ENCODE measurements around the gene PCCA.
"Not testable (repeated sequence)": the region's sequence is repeated elsewhere in the genome, so short reads cannot be mapped to it uniquely, and the experiment has no call there.

The PCCA gene

DNA sequence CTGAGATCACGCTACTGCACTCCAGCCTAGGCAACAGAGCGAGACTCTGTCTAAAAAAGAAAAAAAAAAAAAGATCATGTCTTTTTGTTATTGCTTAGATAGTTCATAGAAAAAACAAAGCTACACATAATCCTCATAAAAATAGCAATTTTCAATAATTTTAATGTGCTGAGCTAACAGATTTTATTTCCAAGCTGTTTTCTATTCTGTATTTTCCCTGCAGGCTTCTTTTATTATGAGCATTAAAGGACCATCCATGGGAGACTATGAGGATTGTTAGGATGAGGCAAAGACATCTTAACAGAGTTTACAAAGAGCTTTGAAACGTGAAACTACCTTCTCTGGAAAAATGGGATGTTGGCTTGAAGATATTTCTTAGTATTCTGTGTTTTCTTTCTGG, 71.6 kb downstream of the PCCA start:
- DNase-seq = no peak
- H3K4me1 Mint-ChIP-seq = peaks cover 6% of the 10 kb centered on the region
- H3K27me3 Mint-ChIP-seq (ENCODE audit: low read depth, poor library complexity) = no peaks in the 10 kb centered on the region
- peaks cover 7% of the 10 kb centered on the region for H3K9me3 Mint-ChIP-seq
- peaks cover 43% of the 10 kb centered on the region for H3K36me3 Mint-ChIP-seq (ENCODE audit: low read depth)
- TF ChIP-seq, protein P1, sequence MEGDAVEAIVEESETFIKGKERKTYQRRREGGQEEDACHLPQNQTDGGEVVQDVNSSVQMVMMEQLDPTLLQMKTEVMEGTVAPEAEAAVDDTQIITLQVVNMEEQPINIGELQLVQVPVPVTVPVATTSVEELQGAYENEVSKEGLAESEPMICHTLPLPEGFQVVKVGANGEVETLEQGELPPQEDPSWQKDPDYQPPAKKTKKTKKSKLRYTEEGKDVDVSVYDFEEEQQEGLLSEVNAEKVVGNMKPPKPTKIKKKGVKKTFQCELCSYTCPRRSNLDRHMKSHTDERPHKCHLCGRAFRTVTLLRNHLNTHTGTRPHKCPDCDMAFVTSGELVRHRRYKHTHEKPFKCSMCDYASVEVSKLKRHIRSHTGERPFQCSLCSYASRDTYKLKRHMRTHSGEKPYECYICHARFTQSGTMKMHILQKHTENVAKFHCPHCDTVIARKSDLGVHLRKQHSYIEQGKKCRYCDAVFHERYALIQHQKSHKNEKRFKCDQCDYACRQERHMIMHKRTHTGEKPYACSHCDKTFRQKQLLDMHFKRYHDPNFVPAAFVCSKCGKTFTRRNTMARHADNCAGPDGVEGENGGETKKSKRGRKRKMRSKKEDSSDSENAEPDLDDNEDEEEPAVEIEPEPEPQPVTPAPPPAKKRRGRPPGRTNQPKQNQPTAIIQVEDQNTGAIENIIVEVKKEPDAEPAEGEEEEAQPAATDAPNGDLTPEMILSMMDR (IDR thresholded peaks at IDR 0.05) = no peak
- peak overlapping the region; percentile 47 for H3K27ac Mint-ChIP-seq
- H3K4me3 Mint-ChIP-seq = no peak overlapping the region

DNA sequence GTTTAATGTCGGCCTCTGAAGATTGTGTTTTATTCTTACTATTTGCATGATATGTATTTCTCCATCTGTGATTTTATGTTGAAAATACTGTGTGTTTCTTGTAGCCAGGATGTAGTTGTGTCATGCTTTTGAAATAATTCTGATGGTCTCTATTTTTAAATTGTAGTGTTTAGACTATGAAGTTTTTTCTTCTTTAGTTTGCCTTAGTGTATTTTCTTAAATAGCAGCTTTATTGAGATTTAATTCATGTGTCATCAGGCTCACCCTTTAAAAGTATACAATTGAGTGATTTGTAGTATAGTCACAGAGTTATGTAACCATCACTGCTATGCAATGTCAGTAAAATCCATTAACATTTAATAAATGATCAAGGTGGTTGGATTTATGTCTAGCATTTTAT, 74.5 kb downstream of the PCCA start:
- TF ChIP-seq, protein P1 (IDR thresholded peaks at IDR 0.05) = no peak
- H3K4me3 Mint-ChIP-seq = no peak overlapping the region
- peaks cover 6% of the 10 kb centered on the region for H3K4me1 Mint-ChIP-seq
- peaks cover 7% of the 10 kb centered on the region for H3K9me3 Mint-ChIP-seq
- H3K27ac Mint-ChIP-seq = no peak overlapping the region
- no peaks in the 10 kb centered on the region for H3K27me3 Mint-ChIP-seq (ENCODE audit: low read depth, poor library complexity)
- peaks cover 57% of the 10 kb centered on the region for H3K36me3 Mint-ChIP-seq (ENCODE audit: low read depth)
- no peak for DNase-seq

DNA sequence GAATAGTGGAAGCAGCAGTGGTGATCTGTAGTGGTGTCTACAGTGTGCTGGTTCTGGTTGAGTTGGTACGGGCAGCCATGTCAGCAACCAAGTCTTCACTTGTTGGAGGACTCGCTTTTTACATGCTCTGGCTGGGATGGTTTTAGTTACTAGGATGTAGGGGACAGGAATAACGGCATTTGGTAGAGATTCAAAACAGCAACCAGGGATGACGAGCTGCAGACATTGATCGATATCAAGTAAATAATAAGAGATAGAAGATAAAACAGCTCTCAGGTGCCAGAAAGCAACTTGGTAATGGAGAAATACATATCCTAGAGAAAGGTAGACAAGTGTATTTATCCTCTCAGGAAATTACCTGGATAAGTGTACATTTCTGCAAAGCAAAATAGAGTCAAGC, 84.3 kb downstream of the PCCA start:
- Mint-ChIP-seq H3K36me3 (ENCODE audit: low read depth) (peaks cover 31% of the 10 kb centered on the region), H3K27me3 (ENCODE audit: low read depth, poor library complexity) (peaks cover 3% of the 10 kb centered on the region), H3K9me3 (peaks cover 16% of the 10 kb centered on the region), H3K4me1 (no peaks in the 10 kb centered on the region), H3K4me3 (no peak overlapping the region), H3K27ac (peak overlapping the region; percentile 18)
- DNase-seq = no peak
- TF ChIP-seq, protein P1 (IDR thresholded peaks at IDR 0.05) = no peak

DNA sequence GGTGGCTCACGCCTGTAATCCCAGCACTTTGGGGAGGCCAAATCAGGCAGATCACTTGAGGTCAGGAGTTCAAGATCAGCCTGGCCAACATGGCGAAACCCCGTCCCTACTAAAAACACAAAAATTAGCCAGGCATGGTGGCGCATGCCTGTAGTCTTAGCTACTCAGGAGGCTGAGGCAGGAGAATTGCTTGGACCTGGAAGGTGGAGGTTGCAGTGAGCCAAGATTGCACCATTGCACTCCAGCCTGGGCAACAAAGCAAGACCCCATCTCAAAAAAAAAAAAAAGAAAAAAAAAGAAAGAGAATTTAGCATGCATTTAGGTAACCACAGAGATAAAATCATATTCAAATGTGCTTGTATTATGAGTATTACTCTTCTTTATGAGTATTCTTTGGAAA, 85.6 kb downstream of the PCCA start:
- not testable (repeated sequence) for H3K27me3 Mint-ChIP-seq (ENCODE audit: low read depth, poor library complexity); DNase-seq; H3K4me3 Mint-ChIP-seq; H3K4me1 Mint-ChIP-seq; H3K27ac Mint-ChIP-seq
- Mint-ChIP-seq H3K9me3 (peaks cover 16% of the 10 kb centered on the region), H3K36me3 (ENCODE audit: low read depth) (peaks cover 32% of the 10 kb centered on the region)

DNA sequence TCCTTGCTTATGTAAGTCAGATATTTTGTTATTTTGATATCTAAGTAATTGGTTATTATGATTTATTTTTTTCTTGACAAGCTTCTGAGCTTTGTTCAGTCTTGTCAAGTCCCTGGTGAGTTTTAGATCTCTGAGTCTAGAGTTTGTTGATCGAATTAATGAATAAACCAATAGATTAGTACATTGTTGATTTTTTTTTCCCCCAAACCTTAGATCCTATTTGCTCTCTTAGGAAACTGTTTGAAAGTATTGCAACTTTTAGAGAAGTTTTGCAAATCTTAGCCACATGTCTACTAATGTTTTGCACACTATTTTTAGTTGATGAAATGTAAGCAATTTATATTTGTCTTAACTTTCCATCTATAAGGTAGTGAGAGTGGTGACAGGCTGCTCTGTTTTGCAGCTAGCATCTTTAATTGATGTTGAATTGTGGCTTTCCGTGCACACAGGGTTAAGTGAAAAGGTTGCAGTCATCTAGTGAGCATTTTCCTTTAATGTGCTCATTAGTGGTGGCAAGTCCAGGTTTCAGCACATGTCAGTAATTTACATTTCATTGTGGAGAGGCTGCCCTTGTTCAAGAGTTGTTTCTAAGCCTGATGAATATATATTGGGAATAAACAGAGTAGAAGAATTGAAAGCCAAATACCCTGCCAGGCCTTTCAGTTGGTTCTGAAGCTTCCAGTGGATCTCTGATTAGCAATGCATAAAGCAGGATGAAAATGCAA, 86.3 kb downstream of the PCCA start:
- Mint-ChIP-seq H3K36me3 (ENCODE audit: low read depth) (peaks cover 36% of the 10 kb centered on the region), H3K27me3 (ENCODE audit: low read depth, poor library complexity) (peaks cover 3% of the 10 kb centered on the region), H3K4me1 (no peaks in the 10 kb centered on the region), H3K4me3 (no peak overlapping the region), H3K27ac (no peak overlapping the region), H3K9me3 (peaks cover 16% of the 10 kb centered on the region)
- TF ChIP-seq, protein P1 (IDR thresholded peaks at IDR 0.05) = no peak
- DNase-seq = no peak

DNA sequence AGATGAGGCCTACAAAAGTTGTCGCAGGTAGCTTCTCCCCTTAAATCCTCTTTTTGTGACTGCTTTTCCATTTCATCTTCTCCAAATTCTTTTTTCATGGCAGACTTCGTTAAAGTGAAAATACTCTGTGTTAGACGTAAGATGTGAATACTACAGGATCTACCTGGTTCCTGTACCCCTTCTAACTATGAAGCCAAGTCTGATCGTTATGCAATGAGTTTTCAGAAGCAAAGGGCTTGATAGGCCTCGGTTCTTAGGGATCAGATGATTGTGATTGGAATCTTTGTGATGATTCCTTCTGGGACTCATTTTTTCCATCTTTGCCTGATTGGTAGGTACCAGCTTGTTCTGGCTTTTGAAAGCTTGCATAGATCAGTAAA, 86.9 kb downstream of the PCCA start:
- Mint-ChIP-seq H3K36me3 (ENCODE audit: low read depth) (peaks cover 37% of the 10 kb centered on the region), H3K27ac (no peak overlapping the region), H3K4me1 (no peaks in the 10 kb centered on the region), H3K9me3 (peaks cover 17% of the 10 kb centered on the region), H3K27me3 (ENCODE audit: low read depth, poor library complexity) (peaks cover 3% of the 10 kb centered on the region), H3K4me3 (no peak overlapping the region)
- TF ChIP-seq, protein P1 (IDR thresholded peaks at IDR 0.05) = no peak
- no peak for DNase-seq
